Mesodermal cell (in vitro differentiated cells): ENCODE measurements around the gene RASA1.
A peak's percentile ranks its signal among the peaks of the same experiment; 100 is the strongest.

Experiments
- H3K27ac ChIP-seq: 2 replicates; pipeline ENCODE4 v1.7.0; 2013; ENCODE audit warnings: mild to moderate bottlenecking, low read depth, low read length, moderate library complexity; ENCODE audit not compliant: severe bottlenecking
- H3K36me3 ChIP-seq: 2 replicates; pipeline ENCODE4 v1.7.1; 2013; ENCODE audit warnings: mild to moderate bottlenecking, low read length, moderate library complexity; ENCODE audit not compliant: control insufficient read depth, insufficient read depth
- H3K4me1 ChIP-seq: one replicate; pipeline ENCODE4 v1.7.1; 2013; ENCODE audit warnings: mild to moderate bottlenecking, low read length; ENCODE audit not compliant: insufficient read depth, control insufficient read depth, poor library complexity, severe bottlenecking
- H3K4me3 ChIP-seq: 2 replicates; pipeline ENCODE4 v1.7.0; 2013; ENCODE audit warnings: low read length, control low read depth, mild to moderate bottlenecking; ENCODE audit not compliant: insufficient read depth, poor library complexity, severe bottlenecking; ENCODE audit errors: extremely low read depth
- H3K9me3 ChIP-seq: 2 replicates; pipeline ENCODE4 v1.7.1; 2013; ENCODE audit warnings: mild to moderate bottlenecking, low read length, moderate library complexity; ENCODE audit not compliant: control insufficient read depth
- WGBS, 2 experiments: methylation state at CpG; one replicate each; pipeline ENCODE4 v1.1.5; 2013; ENCODE audit warnings: missing lambda C conversion rate in 2 of 2; ENCODE audit not compliant: insufficient coverage in 2 of 2; 5-methylcytosine and 5-hydroxymethylcytosine counted together

Gene RASA1

DNA sequence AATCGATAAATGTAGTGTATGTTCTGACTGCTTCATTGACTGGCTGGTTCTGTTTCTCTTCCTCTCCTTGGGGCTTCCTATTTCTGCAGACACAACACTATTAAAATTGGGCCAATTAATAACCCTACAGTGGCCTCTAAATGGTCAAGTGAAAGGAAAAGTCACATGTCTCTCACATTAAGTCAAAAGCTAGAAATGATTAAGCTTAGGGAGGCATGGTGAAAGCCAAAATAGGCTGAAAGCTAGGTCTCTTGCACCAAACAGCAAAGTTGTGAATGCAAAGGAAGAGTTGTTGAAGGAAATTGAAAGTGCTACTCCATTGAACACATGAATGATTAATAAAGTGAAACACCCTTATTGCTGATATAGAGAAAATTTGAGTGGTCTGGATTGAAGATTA lies 86.8 kb downstream of the RASA1 start:
- Histone ChIP-seq H3K9me3 (no peaks in the 10 kb centered on the region), H3K27ac (no peak overlapping the region), H3K4me1 (no peaks in the 10 kb centered on the region), H3K36me3 (peaks cover 39% of the 10 kb centered on the region), H3K4me3 (no peak overlapping the region)
- no CpG with 5 or more reads among the region's 1 CpG for WGBS, 2 experiments

GRCh38 chr5:87359106-87359505 lies 91.4 kb downstream of the RASA1 start:
- no peak overlapping the region for H3K27ac ChIP-seq
- H3K4me1 ChIP-seq = no peaks in the 10 kb centered on the region
- no peaks in the 10 kb centered on the region for H3K9me3 ChIP-seq
- peaks cover 39% of the 10 kb centered on the region for H3K36me3 ChIP-seq
- no CpG with 5 or more reads among the region's 2 CpGs for WGBS, 2 experiments
- H3K4me3 ChIP-seq = no peak overlapping the region

- Histone ChIP-seq H3K27ac (no peak overlapping the region), H3K36me3 (peaks cover 29% of the 10 kb centered on the region)
- 80 to 81% methylated on average over 7 to 10 of the region's 11 CpGs for WGBS, 2 experiments
Measured at GRCh38 chr5:87360132-87360531, 92.4 kb downstream of the RASA1 start.

DNA sequence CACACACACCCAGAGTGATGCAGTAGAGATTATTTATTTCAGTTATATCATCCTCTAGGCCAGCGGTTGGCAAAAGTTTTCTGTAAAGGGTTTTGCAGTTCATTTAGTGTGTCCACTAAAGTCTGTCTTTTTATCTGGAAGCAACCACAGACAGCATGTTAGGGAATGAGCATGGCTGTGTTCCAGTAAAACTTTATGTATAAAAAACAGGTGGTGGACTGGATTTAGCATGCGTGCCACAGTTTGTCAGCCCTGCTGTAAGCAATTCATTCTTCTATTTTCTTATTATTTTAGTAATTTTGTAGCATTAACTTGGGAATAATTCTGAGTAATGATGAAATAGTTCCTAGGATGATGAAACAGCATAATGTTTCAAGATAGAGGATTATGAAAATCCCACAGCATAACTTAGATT lies 93.4 kb downstream of the RASA1 start:
- H3K4me1 ChIP-seq = no peaks in the 10 kb centered on the region
- no CpG with 5 or more reads among the region's 2 CpGs for WGBS, 2 experiments
- H3K36me3 ChIP-seq = peaks cover 21% of the 10 kb centered on the region
- H3K27ac ChIP-seq = no peak overlapping the region
- no peaks in the 10 kb centered on the region for H3K9me3 ChIP-seq
- no peak overlapping the region for H3K4me3 ChIP-seq

More at GRCh38 chr5:87360132-87360531, 92.4 kb downstream of the RASA1 start:
- Histone ChIP-seq H3K4me3 (no peak overlapping the region), H3K9me3 (no peaks in the 10 kb centered on the region), H3K4me1 (no peaks in the 10 kb centered on the region)

GRCh38 chr5:87361536-87362213 lies 94.0 kb downstream of the RASA1 start:
- Histone ChIP-seq H3K27ac (no peak overlapping the region), H3K36me3 (peaks cover 16% of the 10 kb centered on the region), H3K4me1 (no peaks in the 10 kb centered on the region), H3K9me3 (no peaks in the 10 kb centered on the region), H3K4me3 (no peak overlapping the region)
- no CpG with 5 or more reads among the region's 1 CpG for WGBS, 2 experiments

GRCh38 chr5:87367243-87367642 lies 99.6 kb downstream of the RASA1 start:
- Histone ChIP-seq H3K36me3 (peaks cover 18% of the 10 kb centered on the region), H3K27ac (no peak overlapping the region), H3K4me3 (no peak overlapping the region), H3K4me1 (no peaks in the 10 kb centered on the region), H3K9me3 (no peaks in the 10 kb centered on the region)
- WGBS, 2 experiments = 92 to 100% methylated on average over 2 of the region's 2 CpGs

DNA sequence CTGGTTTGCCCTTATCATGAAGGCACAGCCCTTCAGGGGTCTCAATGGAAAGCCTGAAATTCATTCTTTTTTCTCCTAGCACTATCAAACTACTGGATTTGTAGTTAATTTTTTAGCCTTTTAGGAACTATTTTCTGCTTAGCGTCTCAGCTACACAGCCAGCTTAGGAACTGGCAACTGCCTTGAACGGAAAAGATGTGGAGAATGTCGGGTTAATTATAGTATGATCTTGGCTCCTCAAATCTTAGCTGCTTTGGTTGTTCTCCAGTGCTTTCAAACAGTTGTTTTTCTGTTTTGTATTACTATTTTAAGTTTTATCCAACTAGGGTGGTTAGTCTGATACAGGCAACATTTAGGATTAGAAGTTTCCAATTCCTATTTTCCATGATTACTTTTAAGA lies 100.9 kb downstream of the RASA1 start:
- Histone ChIP-seq H3K4me3 (no peak overlapping the region), H3K36me3 (peaks cover 27% of the 10 kb centered on the region), H3K27ac (no peak overlapping the region), H3K9me3 (no peaks in the 10 kb centered on the region), H3K4me1 (no peaks in the 10 kb centered on the region)
- 100% methylated on average over 1 to 3 of the region's 3 CpGs for WGBS, 2 experiments

DNA sequence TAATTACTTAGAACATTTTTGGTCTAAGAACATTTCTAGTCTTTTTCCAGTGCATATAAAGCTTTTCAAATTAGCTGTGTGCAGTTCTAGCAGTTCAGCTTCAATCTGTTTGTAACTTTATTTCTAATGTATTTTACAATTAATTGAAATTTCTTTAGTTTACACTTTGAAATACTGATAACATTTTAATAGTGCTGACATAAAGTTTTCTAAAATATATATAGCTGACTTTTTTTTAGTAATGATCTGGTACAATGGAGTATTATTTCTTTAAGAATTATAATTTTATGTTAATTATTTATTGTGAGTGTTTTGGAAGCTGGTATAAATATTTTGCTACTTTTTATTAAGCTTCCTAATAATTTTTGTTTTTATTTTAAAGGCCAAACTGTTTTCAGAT lies 101.7 kb downstream of the RASA1 start:
- H3K4me3 ChIP-seq = no peak overlapping the region
- H3K36me3 ChIP-seq = peaks cover 27% of the 10 kb centered on the region
- no peaks in the 10 kb centered on the region for H3K9me3 ChIP-seq
- H3K27ac ChIP-seq = no peak overlapping the region
- no peaks in the 10 kb centered on the region for H3K4me1 ChIP-seq

GRCh38 chr5:87372705-87373104 lies 105.0 kb downstream of the RASA1 start:
- peaks cover 36% of the 10 kb centered on the region for H3K36me3 ChIP-seq
- no peak overlapping the region for H3K27ac ChIP-seq
- H3K4me3 ChIP-seq = no peak overlapping the region
- WGBS, 2 experiments = no CpG with 5 or more reads among the region's 2 CpGs
- H3K4me1 ChIP-seq = no peaks in the 10 kb centered on the region
- H3K9me3 ChIP-seq = no peaks in the 10 kb centered on the region

- H3K36me3 ChIP-seq = peaks cover 57% of the 10 kb centered on the region
- H3K4me3 ChIP-seq = no peak overlapping the region
- 100% methylated on average over 1 of the region's 1 CpG; no CpG with 5 or more reads in 1 of the 2 experiments for WGBS, 2 experiments
- no peak overlapping the region for H3K27ac ChIP-seq
- H3K4me1 ChIP-seq = no peaks in the 10 kb centered on the region
- no peaks in the 10 kb centered on the region for H3K9me3 ChIP-seq
Measured at GRCh38 chr5:87382224-87382623, 114.5 kb downstream of the RASA1 start.

DNA sequence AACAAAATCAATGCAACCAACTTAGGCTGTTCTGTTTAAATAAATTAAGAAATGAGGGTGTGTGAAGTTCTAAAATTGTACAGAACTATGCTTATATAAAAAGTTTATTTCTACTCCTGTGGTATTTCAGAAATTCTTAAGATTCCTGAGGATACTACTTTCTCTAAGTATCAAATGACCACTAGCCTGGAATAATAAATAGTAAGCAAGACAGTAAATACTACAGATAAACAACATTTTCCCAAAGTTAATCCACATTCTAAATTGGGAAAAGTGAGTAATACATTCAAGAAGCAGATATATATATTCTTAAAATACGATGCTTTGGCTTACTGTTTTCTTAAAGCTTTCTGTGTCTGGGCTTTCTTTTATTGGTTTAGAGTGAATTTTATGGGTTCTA lies 115.5 kb downstream of the RASA1 start:
- H3K36me3 ChIP-seq = peaks cover 59% of the 10 kb centered on the region
- WGBS, 2 experiments = no CpG with 5 or more reads among the region's 1 CpG

More for the DNA sequence above, 115.5 kb downstream of the RASA1 start:
- Histone ChIP-seq H3K27ac (peak overlapping the region; percentile 31), H3K4me3 (no peak overlapping the region), H3K4me1 (no peaks in the 10 kb centered on the region), H3K9me3 (no peaks in the 10 kb centered on the region)
